SIG-M5 treated with dmso at 0.1 percent for 504 hours (cell line): ENCODE results near the gene SP140L.
"Not testable (repeated sequence)": the region's sequence is repeated elsewhere in the genome, so short reads cannot be mapped to it uniquely, and the experiment has no call there.

Experiments
- DNase-seq: peaks from one replicate; lab custom pipeline; 2025; ENCODE audit not compliant: unreplicated experiment; lab: John Stamatoyannopoulos, UW

Gene SP140L

GRCh38 chr2:230417436-230417835 is 90.4 kb downstream of the SP140L start:
- DNase-seq: no peak

- DNase-seq: no peak
Observed at GRCh38 chr2:230418341-230419016, 91.5 kb downstream of the SP140L start.

GRCh38 chr2:230419181-230419580 is 92.2 kb downstream of the SP140L start:
- DNase-seq: no peak

GRCh38 chr2:230422149-230422548 is 95.2 kb downstream of the SP140L start:
- no peak for DNase-seq

- no peak for DNase-seq
Observed at GRCh38 chr2:230423851-230424458, 97.0 kb downstream of the SP140L start.

GRCh38 chr2:230425377-230425776 is 98.4 kb downstream of the SP140L start:
- DNase-seq: no peak

- DNase-seq: no peak
Observed at GRCh38 chr2:230429513-230429912, 102.5 kb downstream of the SP140L start.

- no peak for DNase-seq
Observed at GRCh38 chr2:230430957-230431910, 104.2 kb downstream of the SP140L start.

- no peak for DNase-seq
Observed at GRCh38 chr2:230434677-230435324, 107.8 kb downstream of the SP140L start.

- no peak for DNase-seq
Observed at GRCh38 chr2:230435431-230435830, 108.4 kb downstream of the SP140L start.

- DNase-seq: not testable (repeated sequence)
Observed at GRCh38 chr2:230439121-230439520, 112.1 kb downstream of the SP140L start.

- DNase-seq: peak; percentile 81
Observed at GRCh38 chr2:230439590-230439989, 112.6 kb downstream of the SP140L start.

- DNase-seq: no peak
Observed at GRCh38 chr2:230441227-230441897, 114.4 kb downstream of the SP140L start.

- no peak for DNase-seq
Observed at GRCh38 chr2:230443541-230443940, 116.5 kb downstream of the SP140L start.

- DNase-seq: no peak
Observed at GRCh38 chr2:230444832-230445231, 117.8 kb downstream of the SP140L start.

GRCh38 chr2:230447036-230447435 is 120.0 kb downstream of the SP140L start:
- DNase-seq: no peak

- peak; percentile 60 for DNase-seq
Observed at GRCh38 chr2:230447455-230448451, 120.8 kb downstream of the SP140L start.

GRCh38 chr2:230449901-230450467 is 123.0 kb downstream of the SP140L start:
- no peak for DNase-seq

GRCh38 chr2:230453006-230453405 is 126.0 kb downstream of the SP140L start:
- DNase-seq: peak; percentile 50
